ENCODE measurements around the gene FBXW11. TPM values are rescaled to one million over a fixed set of nuclear protein-coding genes. Genes with fewer than 3 reads are reported as not detected.
A peak's percentile ranks its signal among the peaks of the same experiment; 100 is the strongest.

The FBXW11 gene
- total and polyA plus RNA-seq, 2 of the 13 experiments (the other 11 are each of a cell fraction or from before 2014, with no cell fraction given) = 31.7 to 53.6 TPM

DNA sequence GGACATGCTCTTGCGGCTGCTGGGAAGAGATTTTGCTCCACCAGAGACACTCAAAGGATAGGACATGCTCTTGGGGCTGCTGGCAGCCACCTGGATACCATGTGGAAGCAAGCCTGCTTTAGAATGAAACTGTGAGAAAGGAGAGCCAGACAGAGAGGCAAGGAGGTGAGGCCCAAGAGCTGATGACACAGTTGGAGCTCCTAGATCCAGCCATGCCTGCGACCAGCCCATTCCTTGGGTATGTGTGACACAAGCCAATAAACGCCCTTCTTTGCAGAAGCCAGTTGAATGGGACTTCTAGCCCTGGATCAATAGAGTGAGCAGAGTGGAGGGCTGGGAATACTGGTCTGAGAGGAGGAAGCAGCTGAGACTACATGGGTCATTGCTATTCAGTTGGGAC lies 151.2 kb downstream of the FBXW11 start:
- ATAC-seq = no peak
- Histone ChIP-seq H3K9me3 (ENCODE audit: low read length) (no peaks in the 10 kb centered on the region), H3K27ac (ENCODE audit: extremely low read length, insufficient read depth, low read length) (no peak overlapping the region), H3K9ac (ENCODE audit: insufficient read depth, low read depth, low read length) (no peak overlapping the region), H3K79me2 (ENCODE audit: insufficient read depth, low read length) (no peaks in the 10 kb centered on the region), H4K20me1 (ENCODE audit: insufficient read depth, low read length) (0 out of 2 replicates have a peak, but pooled peaks cover 2% of the 10 kb centered on the region), H3K4me2 (ENCODE audit: low read depth, low read length) (no peak overlapping the region), H3K27me3 (ENCODE audit: control insufficient read depth in 1 of 2, insufficient read depth in 2 of 2, low read length in 2 of 2) (no peaks in the 10 kb centered on the region), H3K4me3 (replicated peaks in 1 of 3; ENCODE audit: insufficient read depth in 1 of 3, low read depth in 2 of 3, low read length in 3 of 3) (no peak overlapping the region), H3K36me3 (replicated peaks in 1 of 2; ENCODE audit: control insufficient read depth in 1 of 2, insufficient read depth in 2 of 2, low read length in 2 of 2) (0 out of 5 replicates have a peak, but pooled peaks cover 0 to 3% of the 10 kb centered on the region in 2 experiments), H2AFZ (ENCODE audit: low read length) (no peak overlapping the region), H3K4me1 (ENCODE audit: insufficient read depth, low read length) (0 out of 2 replicates have a peak, but pooled peaks cover 4% of the 10 kb centered on the region)
- 82% methylated on average over 3 of the region's 3 CpGs for WGBS (ENCODE audit: low lambda C conversion rate)
- in situ Hi-C loops (cut with HindIII; ENCODE audit: extremely low pct_ligation_motif_present, low pct_unique_long_range_greater_than_20kb) (no loop called here), intact Hi-C loops (cut with micrococcal nuclease; ENCODE audit: unreplicated experiment) (no loop called here)
- ChIA-PET CTCF (ENCODE audit: low intra/inter-chr PET ratio, low total read pairs) (no interaction called here), POLR2A (no interaction called here)
- FAIRE-seq = no peak
- no peak for TF ChIP-seq ZNF607 (CRISPR knock-in tag; IDR thresholded peaks at IDR 0.05; ENCODE audit: borderline replicate concordance)
- peak; percentile 91 for TF ChIP-seq ZNF329 (CRISPR knock-in tag; IDR thresholded peaks at IDR 0.05; ENCODE audit: low read depth)
- no peak for TF ChIP-seq SKI (IDR thresholded peaks at IDR 0.05; ENCODE audit: partially characterized antibody)
- BruUV-seq (replicated peaks) = no TSS peak
- no peak for DNase-seq (ENCODE audit: low spot score)

DNA sequence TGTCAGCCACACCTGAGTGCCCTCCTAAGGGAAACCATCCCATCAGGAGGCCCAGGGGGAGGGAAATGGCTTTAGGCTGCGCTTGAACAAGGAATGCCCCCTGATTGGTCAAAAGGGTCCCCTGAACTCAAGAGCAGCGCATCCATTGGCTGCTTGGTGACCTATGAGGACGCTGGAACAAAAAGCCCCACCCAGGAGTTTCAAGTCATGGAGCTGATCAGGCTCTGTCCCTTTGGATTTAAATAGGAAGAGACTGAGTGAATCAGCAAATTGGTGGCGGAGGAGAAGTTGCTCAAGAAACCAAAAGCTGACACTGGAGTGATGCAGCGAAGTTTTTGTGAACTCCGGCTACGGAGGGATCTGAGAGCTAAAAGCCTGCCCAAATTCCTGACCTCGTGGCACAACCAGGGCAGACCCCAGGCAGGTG lies 154.2 kb downstream of the FBXW11 start:
- Histone ChIP-seq H4K20me1 (ENCODE audit: insufficient read depth, low read length) (no peaks in the 10 kb centered on the region), H3K9me3 (ENCODE audit: low read length) (no peaks in the 10 kb centered on the region), H3K9ac (ENCODE audit: insufficient read depth, low read depth, low read length) (no peak overlapping the region), H3K27me3 (ENCODE audit: control insufficient read depth in 1 of 2, insufficient read depth in 2 of 2, low read length in 2 of 2) (no peaks in the 10 kb centered on the region), H3K4me3 (replicated peaks in 1 of 3; ENCODE audit: insufficient read depth in 1 of 3, low read depth in 2 of 3, low read length in 3 of 3) (no peak overlapping the region), H3K27ac (ENCODE audit: extremely low read length, insufficient read depth, low read length) (no peak overlapping the region), H3K4me2 (ENCODE audit: low read depth, low read length) (no peak overlapping the region), H3K79me2 (ENCODE audit: insufficient read depth, low read length) (no peaks in the 10 kb centered on the region), H2AFZ (ENCODE audit: low read length) (no peak overlapping the region), H3K36me3 (replicated peaks in 1 of 2; ENCODE audit: control insufficient read depth in 1 of 2, insufficient read depth in 2 of 2, low read length in 2 of 2) (no peaks in the 10 kb centered on the region), H3K4me1 (ENCODE audit: insufficient read depth, low read length) (no peaks in the 10 kb centered on the region)
- no peak for DNase-seq (ENCODE audit: low spot score)
- intact Hi-C loops (cut with micrococcal nuclease; ENCODE audit: unreplicated experiment) = no loop called here
- ChIA-PET POLR2A (no interaction called here), CTCF (ENCODE audit: low intra/inter-chr PET ratio, low total read pairs) (no interaction called here)
- no peak for FAIRE-seq
- in situ Hi-C loops (cut with HindIII; ENCODE audit: extremely low pct_ligation_motif_present, low pct_unique_long_range_greater_than_20kb) = loop anchor here (5.0 kb wide), 1 partner anchor 435 kb away; the partner anchor contains the start of gene FGF18
- 79% methylated on average over 7 of the region's 8 CpGs for WGBS (ENCODE audit: low lambda C conversion rate)
- ATAC-seq = no peak
- BruUV-seq (replicated peaks) = no TSS peak
- TF ChIP-seq ZFYVE20 (CRISPR knock-in tag; IDR thresholded peaks at IDR 0.05; ENCODE audit: borderline replicate concordance, low read depth) (no peak), ZNF589 (CRISPR knock-in tag; conservative IDR thresholded peaks at IDR 0.05) (no peak), PITX1 (CRISPR knock-in tag; IDR thresholded peaks at IDR 0.05) (no peak), DR1 (CRISPR knock-in tag; IDR thresholded peaks at IDR 0.05) (no peak), ZNF646 (CRISPR knock-in tag; IDR thresholded peaks at IDR 0.05) (no peak), U2AF2 (IDR thresholded peaks at IDR 0.05; ENCODE audit: low read depth, low read length) (no peak), ZNF616 (CRISPR knock-in tag; IDR thresholded peaks at IDR 0.05; ENCODE audit: low read depth) (no peak), ZNF549 (CRISPR knock-in tag; IDR thresholded peaks at IDR 0.05) (no peak)
- TF ChIP-seq, protein P1, sequence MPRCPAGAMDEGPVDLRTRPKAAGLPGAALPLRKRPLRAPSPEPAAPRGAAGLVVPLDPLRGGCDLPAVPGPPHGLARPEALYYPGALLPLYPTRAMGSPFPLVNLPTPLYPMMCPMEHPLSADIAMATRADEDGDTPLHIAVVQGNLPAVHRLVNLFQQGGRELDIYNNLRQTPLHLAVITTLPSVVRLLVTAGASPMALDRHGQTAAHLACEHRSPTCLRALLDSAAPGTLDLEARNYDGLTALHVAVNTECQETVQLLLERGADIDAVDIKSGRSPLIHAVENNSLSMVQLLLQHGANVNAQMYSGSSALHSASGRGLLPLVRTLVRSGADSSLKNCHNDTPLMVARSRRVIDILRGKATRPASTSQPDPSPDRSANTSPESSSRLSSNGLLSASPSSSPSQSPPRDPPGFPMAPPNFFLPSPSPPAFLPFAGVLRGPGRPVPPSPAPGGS (CRISPR knock-in tag; IDR thresholded peaks at IDR 0.05) = no peak

All from HepG2 (cell line).